ENCODE data around the gene C3orf70.

The C3orf70 gene

DNA sequence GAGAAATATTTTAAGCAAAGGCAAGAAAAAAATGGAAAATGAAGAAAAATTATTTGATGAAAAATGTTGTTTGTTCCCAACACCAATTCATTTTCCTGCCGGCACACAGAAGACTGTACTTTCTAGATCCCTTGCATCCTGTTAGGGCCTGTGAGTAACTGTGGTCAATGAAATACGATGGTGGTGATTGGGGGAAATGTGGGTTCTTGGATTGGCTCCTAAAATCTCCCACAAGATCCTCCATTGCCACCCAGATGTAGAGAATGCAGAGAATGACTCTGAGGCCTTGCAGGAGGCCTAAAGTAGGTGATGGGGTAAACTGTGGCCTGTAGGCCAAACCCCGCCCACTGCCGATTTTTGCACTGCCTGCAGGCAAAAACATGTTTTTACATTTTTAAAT, 46.3 kb upstream of the C3orf70 start:
- CTCF ChIA-PET = no interaction called here
- Histone ChIP-seq H3K9me3 (ENCODE audit: control insufficient read depth, insufficient read depth, low read depth, low read length) (no peaks in the 10 kb centered on the region), H3K4me1 (ENCODE audit: control insufficient read depth, insufficient read depth, low read length) (no peaks in the 10 kb centered on the region), H3K4me3 (ENCODE audit: low read depth, low read length) (no peak overlapping the region), H3K36me3 (ENCODE audit: control insufficient read depth in 2 of 2, insufficient read depth in 1 of 2, low read length in 2 of 2) (peaks cover 0 to 17% of the 10 kb centered on the region in 2 experiments; a peak in 1 of 3 replicates), H3K27ac (ENCODE audit: extremely low read depth, low read depth, low read length) (no peak overlapping the region)
- TF ChIP-seq KLF10 (tag by site-specific recombination; IDR thresholded peaks at IDR 0.05) (no peak), ZNF133 (tag by site-specific recombination; IDR thresholded peaks at IDR 0.05) (no peak), ZNF324 (tag by site-specific recombination; IDR thresholded peaks at IDR 0.05) (no peak), ZBTB8A (tag by site-specific recombination; IDR thresholded peaks at IDR 0.05) (no peak), ZNF214 (tag by site-specific recombination; IDR thresholded peaks at IDR 0.05; ENCODE audit: borderline replicate concordance) (no peak), AEBP2 (tag by site-specific recombination; IDR thresholded peaks at IDR 0.05; ENCODE audit: borderline replicate concordance) (no peak), PBX3 (CRISPR knock-in tag; IDR thresholded peaks at IDR 0.05) (no peak), ZNF221 (tag by site-specific recombination; IDR thresholded peaks at IDR 0.05; ENCODE audit: borderline replicate concordance) (no peak), ZNF426 (tag by site-specific recombination; IDR thresholded peaks at IDR 0.05) (no peak), ZNF335 (tag by site-specific recombination; conservative IDR thresholded peaks at IDR 0.05) (no peak), ZNF580 (tag by site-specific recombination; IDR thresholded peaks at IDR 0.05) (no peak), ZNF777 (tag by site-specific recombination; IDR thresholded peaks at IDR 0.05; ENCODE audit: borderline replicate concordance) (no peak), ZNF350 (tag by site-specific recombination; IDR thresholded peaks at IDR 0.05) (no peak)
- TF ChIP-seq, protein P1, sequence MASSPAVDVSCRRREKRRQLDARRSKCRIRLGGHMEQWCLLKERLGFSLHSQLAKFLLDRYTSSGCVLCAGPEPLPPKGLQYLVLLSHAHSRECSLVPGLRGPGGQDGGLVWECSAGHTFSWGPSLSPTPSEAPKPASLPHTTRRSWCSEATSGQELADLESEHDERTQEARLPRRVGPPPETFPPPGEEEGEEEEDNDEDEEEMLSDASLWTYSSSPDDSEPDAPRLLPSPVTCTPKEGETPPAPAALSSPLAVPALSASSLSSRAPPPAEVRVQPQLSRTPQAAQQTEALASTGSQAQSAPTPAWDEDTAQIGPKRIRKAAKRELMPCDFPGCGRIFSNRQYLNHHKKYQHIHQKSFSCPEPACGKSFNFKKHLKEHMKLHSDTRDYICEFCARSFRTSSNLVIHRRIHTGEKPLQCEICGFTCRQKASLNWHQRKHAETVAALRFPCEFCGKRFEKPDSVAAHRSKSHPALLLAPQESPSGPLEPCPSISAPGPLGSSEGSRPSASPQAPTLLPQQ (tag by site-specific recombination; IDR thresholded peaks at IDR 0.05) = no peak
- TF ChIP-seq, protein P2, sequence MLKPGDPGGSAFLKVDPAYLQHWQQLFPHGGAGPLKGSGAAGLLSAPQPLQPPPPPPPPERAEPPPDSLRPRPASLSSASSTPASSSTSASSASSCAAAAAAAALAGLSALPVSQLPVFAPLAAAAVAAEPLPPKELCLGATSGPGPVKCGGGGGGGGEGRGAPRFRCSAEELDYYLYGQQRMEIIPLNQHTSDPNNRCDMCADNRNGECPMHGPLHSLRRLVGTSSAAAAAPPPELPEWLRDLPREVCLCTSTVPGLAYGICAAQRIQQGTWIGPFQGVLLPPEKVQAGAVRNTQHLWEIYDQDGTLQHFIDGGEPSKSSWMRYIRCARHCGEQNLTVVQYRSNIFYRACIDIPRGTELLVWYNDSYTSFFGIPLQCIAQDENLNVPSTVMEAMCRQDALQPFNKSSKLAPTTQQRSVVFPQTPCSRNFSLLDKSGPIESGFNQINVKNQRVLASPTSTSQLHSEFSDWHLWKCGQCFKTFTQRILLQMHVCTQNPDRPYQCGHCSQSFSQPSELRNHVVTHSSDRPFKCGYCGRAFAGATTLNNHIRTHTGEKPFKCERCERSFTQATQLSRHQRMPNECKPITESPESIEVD (tag by site-specific recombination; IDR thresholded peaks at IDR 0.05) = no peak
- TF ChIP-seq, protein P3, sequence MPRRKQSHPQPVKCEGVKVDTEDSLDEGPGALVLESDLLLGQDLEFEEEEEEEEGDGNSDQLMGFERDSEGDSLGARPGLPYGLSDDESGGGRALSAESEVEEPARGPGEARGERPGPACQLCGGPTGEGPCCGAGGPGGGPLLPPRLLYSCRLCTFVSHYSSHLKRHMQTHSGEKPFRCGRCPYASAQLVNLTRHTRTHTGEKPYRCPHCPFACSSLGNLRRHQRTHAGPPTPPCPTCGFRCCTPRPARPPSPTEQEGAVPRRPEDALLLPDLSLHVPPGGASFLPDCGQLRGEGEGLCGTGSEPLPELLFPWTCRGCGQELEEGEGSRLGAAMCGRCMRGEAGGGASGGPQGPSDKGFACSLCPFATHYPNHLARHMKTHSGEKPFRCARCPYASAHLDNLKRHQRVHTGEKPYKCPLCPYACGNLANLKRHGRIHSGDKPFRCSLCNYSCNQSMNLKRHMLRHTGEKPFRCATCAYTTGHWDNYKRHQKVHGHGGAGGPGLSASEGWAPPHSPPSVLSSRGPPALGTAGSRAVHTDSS (tag by site-specific recombination; IDR thresholded peaks at IDR 0.05) = no peak
- POLR2A ChIA-PET = no interaction called here

DNA sequence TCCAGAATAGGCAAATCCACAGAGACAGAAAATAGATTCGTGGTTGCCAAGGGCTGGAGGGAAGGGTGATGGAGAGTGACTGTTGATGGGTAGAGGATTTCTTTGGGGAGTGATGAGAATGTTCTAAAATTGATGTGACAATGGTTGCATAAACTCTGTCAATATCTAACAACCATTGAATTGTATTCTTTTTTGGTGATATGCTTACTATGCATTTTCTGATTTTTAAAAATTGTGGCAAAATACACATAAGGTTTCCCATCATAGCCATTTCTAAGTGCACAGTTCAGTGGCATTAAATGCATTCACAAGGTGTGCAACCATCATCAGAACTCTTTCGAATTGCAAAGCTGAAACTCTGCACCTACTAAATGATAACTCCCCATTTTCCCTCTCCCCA, 44.2 kb upstream of the C3orf70 start:
- no peaks in the 10 kb centered on the region for H3K4me1 ChIP-seq (ENCODE audit: control insufficient read depth, insufficient read depth, low read length)
- H3K36me3 ChIP-seq (ENCODE audit: control insufficient read depth in 2 of 2, insufficient read depth in 1 of 2, low read length in 2 of 2) = peaks cover 0 to 20% of the 10 kb centered on the region in 2 experiments; a peak in 1 of 3 replicates
- H3K9me3 ChIP-seq (ENCODE audit: control insufficient read depth, insufficient read depth, low read depth, low read length) = no peaks in the 10 kb centered on the region
- POLR2A ChIA-PET = no interaction called here
- CTCF ChIA-PET = no interaction called here
- no peak overlapping the region for H3K27ac ChIP-seq (ENCODE audit: extremely low read depth, low read depth, low read length)
- H3K4me3 ChIP-seq (ENCODE audit: low read depth, low read length) = no peak overlapping the region
- no peak for TF ChIP-seq FEZF1 (tag by site-specific recombination; IDR thresholded peaks at IDR 0.05)

Measured in HEK293 (cell line).